Nephron (organoid): ENCODE data around the gene HNRNPH1.

Experiments used
- H3K27ac Mint-ChIP-seq, 3 experiments: 2 replicates each; pipeline ENCODE4 v1.8.0; 2020; ENCODE audit warnings: mixed read lengths in 3 of 3, mild to moderate bottlenecking in 2 of 3, moderate library complexity in 1 of 3
- H3K27me3 Mint-ChIP-seq: 2 replicates; pipeline ENCODE4 v1.8.0; 2021; ENCODE audit warnings: low read depth, mild to moderate bottlenecking, moderate library complexity, mixed read lengths
- H3K36me3 Mint-ChIP-seq: 2 replicates; pipeline ENCODE4 v1.8.0; 2020; ENCODE audit warnings: low read depth, mixed read lengths
- H3K4me1 Mint-ChIP-seq: 2 replicates; pipeline ENCODE4 v1.8.0; 2020; ENCODE audit warnings: mixed read lengths
- H3K4me3 Mint-ChIP-seq, 3 experiments: 2 replicates each; pipeline ENCODE4 v1.8.0; 2020; ENCODE audit warnings: mild to moderate bottlenecking in 3 of 3, mixed read lengths in 3 of 3, moderate library complexity in 2 of 3
- H3K9me3 Mint-ChIP-seq: 2 replicates; pipeline ENCODE4 v1.8.0; 2020; ENCODE audit warnings: mixed read lengths
- TF ChIP-seq, protein P1 (sequence below), 3 experiments: fragments of 200-600 bp; sonication (generic); IDR thresholded peaks; one replicate each; pipeline ENCODE4 v1.5.0; 2021; ENCODE audit warnings: antibody characterized with exemption in 3 of 3; ENCODE audit not compliant: unreplicated experiment in 3 of 3

HNRNPH1 gene

GRCh38 chr5:179564526-179564925 is 58.9 kb downstream of the HNRNPH1 start:
- no peaks in the 10 kb centered on the region for H3K27me3 Mint-ChIP-seq
- H3K4me3 Mint-ChIP-seq: no peak overlapping the region
- no peak overlapping the region for H3K27ac Mint-ChIP-seq
- TF ChIP-seq, protein P1, sequence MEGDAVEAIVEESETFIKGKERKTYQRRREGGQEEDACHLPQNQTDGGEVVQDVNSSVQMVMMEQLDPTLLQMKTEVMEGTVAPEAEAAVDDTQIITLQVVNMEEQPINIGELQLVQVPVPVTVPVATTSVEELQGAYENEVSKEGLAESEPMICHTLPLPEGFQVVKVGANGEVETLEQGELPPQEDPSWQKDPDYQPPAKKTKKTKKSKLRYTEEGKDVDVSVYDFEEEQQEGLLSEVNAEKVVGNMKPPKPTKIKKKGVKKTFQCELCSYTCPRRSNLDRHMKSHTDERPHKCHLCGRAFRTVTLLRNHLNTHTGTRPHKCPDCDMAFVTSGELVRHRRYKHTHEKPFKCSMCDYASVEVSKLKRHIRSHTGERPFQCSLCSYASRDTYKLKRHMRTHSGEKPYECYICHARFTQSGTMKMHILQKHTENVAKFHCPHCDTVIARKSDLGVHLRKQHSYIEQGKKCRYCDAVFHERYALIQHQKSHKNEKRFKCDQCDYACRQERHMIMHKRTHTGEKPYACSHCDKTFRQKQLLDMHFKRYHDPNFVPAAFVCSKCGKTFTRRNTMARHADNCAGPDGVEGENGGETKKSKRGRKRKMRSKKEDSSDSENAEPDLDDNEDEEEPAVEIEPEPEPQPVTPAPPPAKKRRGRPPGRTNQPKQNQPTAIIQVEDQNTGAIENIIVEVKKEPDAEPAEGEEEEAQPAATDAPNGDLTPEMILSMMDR (IDR thresholded peaks at IDR 0.05; ENCODE audit: unreplicated experiment in 3 of 3): no peak
- H3K9me3 Mint-ChIP-seq: no peaks in the 10 kb centered on the region
- H3K36me3 Mint-ChIP-seq: peaks cover 48% of the 10 kb centered on the region
- peaks cover 9% of the 10 kb centered on the region for H3K4me1 Mint-ChIP-seq
